HG03159 (cell line): Measurements from ENCODE around the gene PSMD1.
A peak's percentile ranks its signal among the peaks of the same experiment; 100 is the strongest.
"Not testable (repeated sequence)": the region's sequence is repeated elsewhere in the genome, so short reads cannot be mapped to it uniquely, and the experiment has no call there.

Experiments
- ATAC-seq: cut with Tn5 transposase; IDR thresholded peaks from one replicate; pipeline ENCODE4 v1.9.1; 2021; ENCODE audit warnings: mild to moderate bottlenecking, moderate library complexity; ENCODE audit not compliant: unreplicated experiment

Gene PSMD1

DNA sequence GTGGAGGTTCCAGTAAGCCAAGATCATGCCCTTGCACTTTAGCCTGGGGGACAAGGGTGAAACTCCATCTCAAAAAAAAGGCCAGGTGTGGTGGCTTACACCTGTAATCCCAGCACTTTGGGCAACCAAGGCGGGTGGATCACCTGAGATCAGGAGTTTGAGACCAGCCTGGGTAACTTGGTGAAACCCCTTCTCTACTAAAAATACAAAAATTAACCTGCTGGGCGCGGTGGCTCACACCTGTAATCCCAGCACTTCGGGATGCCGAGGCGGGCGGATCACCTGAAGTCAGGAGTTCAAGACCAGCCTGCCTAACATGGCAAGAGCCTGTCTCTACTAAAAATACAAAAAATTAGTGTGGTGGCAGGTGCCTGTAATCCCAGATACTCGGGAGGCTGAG, 84.1 kb downstream of the PSMD1 start:
- not testable (repeated sequence) for ATAC-seq

GRCh38 chr2:231144896-231145295, 88.2 kb downstream of the PSMD1 start:
- ATAC-seq = no peak

- no peak for ATAC-seq
Observed at GRCh38 chr2:231146665-231147064, 90.0 kb downstream of the PSMD1 start.

DNA sequence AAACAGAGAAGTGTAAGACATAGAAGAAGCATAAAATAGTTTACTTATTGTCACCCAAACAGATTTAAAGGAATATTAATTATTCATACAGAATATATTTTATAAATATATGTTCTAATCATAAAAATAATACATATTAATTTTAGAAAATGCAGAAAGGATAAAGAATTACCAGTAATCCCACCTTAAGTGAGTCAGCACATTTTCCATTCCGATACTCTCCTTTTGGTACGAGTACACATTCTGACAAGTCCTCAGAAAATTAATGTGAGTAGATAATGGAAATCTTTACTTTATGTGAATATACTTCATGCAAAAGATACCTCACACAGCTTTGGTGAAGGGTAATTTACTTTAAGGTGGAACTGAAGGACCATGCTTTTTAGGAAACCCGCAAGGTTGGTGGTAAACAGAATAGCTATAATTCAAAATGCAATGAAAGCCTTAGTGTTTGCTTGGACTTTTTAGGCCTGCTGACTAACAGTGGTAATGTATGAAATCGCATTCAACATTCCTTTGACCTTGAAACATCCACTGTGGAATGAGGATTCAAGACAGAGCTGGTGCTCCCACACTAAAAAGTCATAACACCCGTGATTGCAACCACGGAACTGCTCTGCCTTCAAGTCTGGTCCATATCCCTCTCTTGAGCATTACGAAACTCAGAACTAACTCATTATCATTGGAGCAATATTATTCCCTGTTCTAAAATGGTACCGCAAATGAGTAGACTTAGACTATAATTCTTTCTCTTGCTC, 96.3 kb downstream of the PSMD1 start:
- ATAC-seq = no peak

GRCh38 chr2:231159306-231159705, 102.6 kb downstream of the PSMD1 start:
- no peak for ATAC-seq

- no peak for ATAC-seq
Observed at GRCh38 chr2:231160701-231161100, 104.0 kb downstream of the PSMD1 start.

DNA sequence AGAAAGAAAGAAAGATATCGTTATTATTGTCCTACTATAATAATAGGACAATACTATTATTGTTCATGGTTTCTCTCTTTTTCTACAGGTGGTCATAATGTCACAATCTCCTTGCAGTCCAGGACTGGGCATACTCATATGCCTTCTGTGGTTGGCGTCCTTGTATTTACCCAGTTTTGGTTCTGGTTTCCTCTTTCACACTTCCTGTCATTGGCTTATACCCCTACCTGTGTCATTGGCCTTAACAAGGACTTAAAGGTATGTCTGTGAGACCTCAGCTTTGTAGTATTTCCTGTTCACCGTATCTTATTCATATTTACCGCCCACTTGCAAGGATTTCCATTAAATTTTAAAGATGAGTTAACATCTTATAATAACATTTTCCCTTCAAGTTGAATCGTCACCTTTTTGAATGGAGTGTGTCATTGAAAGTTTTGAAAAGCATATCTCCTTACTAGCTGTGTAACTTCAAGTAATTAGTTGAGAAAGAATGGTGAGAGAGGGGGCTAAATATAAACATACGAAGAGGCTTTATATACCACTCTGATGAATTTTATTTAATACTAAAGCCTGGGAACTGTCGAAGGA, 104.7 kb downstream of the PSMD1 start:
- ATAC-seq = peak; percentile 83

- no peak for ATAC-seq
Observed at GRCh38 chr2:231161877-231162329, 105.2 kb downstream of the PSMD1 start.

DNA sequence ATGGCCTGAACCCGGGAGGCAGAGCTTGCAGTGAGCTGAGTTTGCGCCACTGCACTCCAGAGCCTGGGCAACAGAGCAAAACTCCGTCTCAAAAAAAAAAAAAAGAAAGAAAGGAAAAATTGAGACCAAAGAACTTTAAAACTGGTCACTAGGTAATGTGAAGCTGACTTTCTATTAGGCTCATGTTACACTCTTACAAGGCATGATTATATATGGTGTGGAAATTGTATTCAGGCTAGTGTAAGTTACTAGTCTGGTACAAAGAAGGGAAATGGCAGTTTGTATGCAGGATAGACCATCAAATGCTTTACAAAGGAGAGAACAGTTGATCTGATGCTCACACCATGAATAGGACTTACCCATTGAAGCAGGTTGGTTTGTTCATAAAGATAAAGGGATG, 106.3 kb downstream of the PSMD1 start:
- ATAC-seq = no peak

DNA sequence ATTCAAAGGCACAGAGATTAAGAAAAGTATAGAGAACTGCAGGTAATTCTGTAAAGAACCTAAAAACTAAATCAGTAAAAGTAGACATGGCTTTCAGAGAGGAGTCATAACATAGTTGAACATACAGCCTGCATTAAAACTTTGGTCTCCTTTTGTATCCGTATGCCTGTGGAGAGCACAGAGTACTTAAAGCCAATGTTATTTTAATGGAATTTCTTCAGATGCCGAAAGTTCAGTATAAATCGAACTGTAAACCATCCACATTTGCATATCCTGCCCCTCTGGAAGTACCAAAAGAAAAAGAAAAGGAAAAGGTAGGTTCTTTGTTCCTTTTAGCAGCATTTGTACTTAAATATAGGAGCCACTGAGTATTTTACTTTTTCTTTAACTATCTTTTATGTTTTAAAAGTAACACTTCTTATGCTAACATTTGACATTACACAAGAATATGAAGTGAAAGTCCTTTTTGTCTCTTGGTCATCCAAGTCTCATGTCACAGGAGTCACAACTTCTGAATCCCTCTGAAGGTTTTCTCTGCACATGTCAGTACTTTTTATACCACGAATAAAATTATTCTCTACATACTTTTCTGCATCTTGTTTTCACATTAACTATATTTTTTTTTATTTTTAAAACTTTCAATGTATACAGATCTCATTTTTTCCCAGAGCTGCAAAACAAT, 106.9 kb downstream of the PSMD1 start:
- no peak for ATAC-seq

DNA sequence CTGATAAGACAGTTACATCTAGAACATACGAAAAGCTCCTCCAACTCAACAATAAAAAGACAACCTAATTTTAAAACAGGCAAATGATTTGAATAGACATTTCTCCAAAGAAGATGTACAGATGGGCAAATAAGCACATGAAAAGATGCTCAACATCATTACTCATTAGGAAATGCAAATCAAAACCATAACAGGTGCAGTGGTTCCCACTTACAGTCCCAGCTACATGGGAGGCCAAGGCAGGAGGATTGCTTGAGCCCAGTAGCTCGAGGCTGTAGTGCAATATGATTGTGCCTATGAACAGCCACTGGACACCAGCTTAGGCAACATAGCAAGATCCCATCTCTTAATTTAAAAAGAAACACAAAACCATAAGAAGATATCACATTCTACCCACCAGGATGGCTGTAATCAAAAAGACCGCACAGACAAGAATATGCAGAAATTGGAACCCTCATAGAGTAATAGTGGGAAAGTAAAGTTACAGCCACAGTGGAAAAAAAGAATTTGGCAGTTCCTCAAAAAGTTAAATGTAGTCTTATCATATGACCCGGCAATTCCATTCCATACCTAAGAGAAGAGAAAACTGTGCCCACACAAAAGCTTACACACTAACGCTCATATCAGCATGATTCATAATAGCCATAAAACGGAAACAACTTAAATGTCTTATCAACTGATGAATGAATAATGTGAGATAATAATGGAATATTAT, 111.2 kb downstream of the PSMD1 start:
- ATAC-seq = no peak

DNA sequence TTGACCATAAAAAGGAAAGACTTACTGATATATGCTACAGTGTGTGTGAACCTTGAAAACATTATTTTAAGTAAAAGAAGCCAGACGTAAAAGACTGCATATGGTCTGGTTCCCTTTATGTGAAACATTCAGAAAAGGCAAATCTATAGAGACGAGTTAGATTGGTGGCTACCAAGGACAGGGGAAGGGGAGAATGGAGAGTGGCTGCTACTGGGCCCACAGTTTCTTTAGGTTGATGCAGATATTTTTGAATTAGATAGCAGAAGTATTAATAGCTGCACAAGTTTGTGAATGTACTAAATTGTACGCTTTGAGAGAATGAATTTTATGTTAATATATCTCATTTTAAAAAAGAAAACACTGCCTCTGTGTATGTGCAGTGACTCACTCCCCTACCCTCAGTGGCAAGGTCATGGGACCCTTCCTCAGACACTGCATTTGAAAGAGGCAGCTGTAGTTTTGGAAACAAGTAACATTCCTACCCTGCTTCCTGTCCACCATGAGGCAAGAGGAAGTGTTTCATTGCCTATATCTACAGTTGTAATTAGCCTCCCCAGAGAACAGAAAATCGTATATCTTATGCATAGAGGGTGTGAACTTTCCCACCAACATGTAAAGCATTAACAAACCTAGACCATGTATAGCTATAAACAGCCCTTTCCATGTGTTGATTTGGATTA, 111.9 kb downstream of the PSMD1 start:
- no peak for ATAC-seq

DNA sequence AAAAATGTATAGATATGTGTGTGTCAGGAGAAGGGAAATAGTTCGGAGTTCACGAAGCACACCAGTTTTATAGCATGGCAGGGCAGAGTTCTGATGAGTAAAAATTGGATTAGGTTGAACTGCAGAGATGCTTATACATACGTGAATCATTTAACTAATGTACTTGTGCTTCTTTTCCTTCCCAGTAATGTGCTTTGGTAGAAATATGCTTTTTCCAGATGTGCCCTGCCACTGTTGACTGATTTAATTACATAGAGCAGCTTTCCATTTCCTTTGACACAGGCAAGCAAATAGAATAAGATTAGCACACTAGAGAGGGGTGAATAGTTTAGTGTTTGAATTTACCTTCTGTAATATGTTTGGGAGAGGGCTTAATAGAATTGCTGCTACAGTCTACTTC, 112.8 kb downstream of the PSMD1 start:
- no peak for ATAC-seq

DNA sequence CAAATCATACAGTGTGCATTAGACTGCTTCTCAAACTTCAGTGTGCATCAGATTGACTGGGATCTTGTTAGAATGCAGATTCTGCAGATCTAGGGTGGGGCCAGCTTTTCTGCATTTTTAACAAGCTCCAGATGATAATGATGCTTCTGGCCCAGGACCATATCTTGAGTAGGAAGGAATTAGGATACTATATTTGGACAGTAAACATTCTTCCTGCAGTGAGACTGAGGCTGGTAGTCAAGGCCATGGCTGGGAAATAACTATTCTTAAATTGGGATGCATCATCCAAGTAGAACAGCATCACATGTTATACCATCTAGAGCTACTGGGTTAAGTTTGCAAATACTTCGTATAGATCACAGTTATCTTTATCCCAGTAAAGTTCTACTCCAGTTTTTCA, 113.4 kb downstream of the PSMD1 start:
- ATAC-seq = no peak

GRCh38 chr2:231172025-231172424, 115.4 kb downstream of the PSMD1 start:
- ATAC-seq = no peak

GRCh38 chr2:231174211-231174651, 117.6 kb downstream of the PSMD1 start:
- no peak for ATAC-seq

- no peak for ATAC-seq
Observed at GRCh38 chr2:231176066-231176465, 119.4 kb downstream of the PSMD1 start.

- no peak for ATAC-seq
Observed at GRCh38 chr2:231177156-231178025, 120.7 kb downstream of the PSMD1 start.

DNA sequence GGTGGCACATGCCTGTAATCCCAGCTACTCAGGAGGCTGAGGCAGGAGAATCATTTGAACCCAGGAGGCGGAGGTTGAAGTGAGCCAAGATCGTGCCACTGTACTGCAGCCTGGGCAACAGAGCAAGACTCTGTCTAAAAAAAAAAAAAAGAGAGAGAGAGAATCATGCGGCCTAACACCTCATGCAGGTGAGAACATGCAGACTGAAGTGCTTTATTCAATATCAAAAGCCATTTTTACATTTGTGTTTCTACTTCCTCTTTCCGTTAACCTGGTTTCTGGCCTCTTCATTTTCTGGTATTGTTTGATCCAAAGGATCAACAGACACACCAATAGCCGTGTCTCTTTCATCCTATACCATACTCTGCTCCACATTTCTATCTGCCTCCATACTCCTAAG, 122.1 kb downstream of the PSMD1 start:
- not testable (repeated sequence) for ATAC-seq
